Fibroblast of mammary gland (primary cell): ENCODE measurements around the gene CALY.
A peak's percentile ranks its signal among the peaks of the same experiment; 100 is the strongest.

Experiments
- DNase-seq: peaks from one replicate; pipeline ENCODE4 v3.0.0-alpha.2; 2010; ENCODE audit warnings: low read depth
- H3K4me3 ChIP-seq: 2 replicates; pipeline ENCODE4 v1.5.1; 2011; ENCODE audit warnings: low read depth, mild to moderate bottlenecking, low read length, moderate library complexity; ENCODE audit not compliant: control insufficient read depth
- TF ChIP-seq, protein P1 (sequence below): conservative IDR thresholded peaks from 2 replicates; pipeline ENCODE4 v1.5.1; 2011; ENCODE audit warnings: low read depth, low read length, inconsistent platforms; ENCODE audit not compliant: control insufficient read depth, insufficient read depth

Gene CALY

DNA sequence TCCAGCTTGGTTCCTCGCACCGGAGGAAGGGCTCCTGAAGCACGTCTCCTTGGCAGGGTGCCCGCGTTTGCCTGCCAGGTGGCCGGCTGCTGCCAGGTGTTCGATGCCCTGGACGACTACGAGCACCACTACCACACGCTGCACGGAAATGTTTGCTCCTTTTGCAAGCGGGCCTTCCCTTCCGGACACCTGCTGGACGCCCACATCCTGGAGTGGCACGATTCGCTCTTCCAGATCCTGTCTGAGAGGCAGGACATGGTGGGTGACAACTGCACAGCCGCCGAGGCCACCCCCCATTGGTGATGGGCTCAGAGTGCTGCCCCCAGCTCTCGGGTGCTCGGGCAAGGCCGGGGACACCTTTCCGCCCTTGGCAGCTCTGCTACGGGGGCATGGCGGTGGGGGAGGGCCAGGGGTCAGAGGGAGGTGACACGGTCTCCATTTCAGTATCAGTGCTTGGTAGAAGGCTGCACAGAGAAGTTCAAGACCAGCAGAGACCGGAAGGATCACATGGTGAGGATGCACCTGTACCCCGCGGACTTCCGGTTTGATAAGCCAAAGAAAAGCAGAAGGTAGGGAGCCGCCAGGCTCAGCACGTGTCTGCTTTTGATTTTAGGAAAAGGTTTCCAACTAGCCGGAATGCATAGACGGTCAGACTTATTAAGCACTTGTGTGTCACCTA is 26.8 kb downstream of the CALY start:
- no peak overlapping the region for H3K4me3 ChIP-seq

DNA sequence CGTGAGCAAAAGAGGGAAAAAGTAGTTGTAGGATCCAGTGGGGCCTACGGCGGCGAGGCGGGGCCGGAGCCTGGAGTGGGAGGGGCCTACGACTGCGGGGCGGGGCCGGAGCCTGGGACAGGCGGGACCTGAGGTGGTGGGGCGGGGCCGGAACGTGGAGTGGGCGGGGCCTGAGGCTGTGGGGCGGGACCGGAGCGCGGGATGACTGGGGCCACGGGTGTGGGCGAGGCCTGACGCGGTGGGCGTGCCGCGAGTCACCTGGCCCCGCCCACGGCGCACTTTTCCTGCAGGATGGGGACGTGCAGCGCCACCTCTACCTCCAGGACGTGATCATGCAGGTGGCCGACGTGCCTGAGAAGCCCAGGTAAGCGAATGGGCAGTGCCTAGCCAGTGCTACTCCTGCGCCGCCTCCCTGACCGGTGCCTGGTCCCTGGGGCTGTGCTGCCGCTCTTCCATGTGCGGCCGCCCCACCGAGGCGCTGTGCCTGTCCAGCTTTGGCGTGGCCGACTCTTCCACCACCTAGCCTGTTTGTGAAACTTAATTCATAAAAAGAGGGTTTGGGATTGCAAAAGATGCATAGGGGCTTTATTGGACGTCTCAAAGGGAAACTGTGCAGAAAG is 27.5 kb downstream of the CALY start:
- TF ChIP-seq, protein P1, sequence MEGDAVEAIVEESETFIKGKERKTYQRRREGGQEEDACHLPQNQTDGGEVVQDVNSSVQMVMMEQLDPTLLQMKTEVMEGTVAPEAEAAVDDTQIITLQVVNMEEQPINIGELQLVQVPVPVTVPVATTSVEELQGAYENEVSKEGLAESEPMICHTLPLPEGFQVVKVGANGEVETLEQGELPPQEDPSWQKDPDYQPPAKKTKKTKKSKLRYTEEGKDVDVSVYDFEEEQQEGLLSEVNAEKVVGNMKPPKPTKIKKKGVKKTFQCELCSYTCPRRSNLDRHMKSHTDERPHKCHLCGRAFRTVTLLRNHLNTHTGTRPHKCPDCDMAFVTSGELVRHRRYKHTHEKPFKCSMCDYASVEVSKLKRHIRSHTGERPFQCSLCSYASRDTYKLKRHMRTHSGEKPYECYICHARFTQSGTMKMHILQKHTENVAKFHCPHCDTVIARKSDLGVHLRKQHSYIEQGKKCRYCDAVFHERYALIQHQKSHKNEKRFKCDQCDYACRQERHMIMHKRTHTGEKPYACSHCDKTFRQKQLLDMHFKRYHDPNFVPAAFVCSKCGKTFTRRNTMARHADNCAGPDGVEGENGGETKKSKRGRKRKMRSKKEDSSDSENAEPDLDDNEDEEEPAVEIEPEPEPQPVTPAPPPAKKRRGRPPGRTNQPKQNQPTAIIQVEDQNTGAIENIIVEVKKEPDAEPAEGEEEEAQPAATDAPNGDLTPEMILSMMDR = no peak
- DNase-seq = peak; percentile 85
- H3K4me3 ChIP-seq = peak overlapping the region; percentile 85

More for the DNA sequence above, 26.8 kb downstream of the CALY start:
- TF ChIP-seq, protein P1 = no peak
- no peak for DNase-seq

DNA sequence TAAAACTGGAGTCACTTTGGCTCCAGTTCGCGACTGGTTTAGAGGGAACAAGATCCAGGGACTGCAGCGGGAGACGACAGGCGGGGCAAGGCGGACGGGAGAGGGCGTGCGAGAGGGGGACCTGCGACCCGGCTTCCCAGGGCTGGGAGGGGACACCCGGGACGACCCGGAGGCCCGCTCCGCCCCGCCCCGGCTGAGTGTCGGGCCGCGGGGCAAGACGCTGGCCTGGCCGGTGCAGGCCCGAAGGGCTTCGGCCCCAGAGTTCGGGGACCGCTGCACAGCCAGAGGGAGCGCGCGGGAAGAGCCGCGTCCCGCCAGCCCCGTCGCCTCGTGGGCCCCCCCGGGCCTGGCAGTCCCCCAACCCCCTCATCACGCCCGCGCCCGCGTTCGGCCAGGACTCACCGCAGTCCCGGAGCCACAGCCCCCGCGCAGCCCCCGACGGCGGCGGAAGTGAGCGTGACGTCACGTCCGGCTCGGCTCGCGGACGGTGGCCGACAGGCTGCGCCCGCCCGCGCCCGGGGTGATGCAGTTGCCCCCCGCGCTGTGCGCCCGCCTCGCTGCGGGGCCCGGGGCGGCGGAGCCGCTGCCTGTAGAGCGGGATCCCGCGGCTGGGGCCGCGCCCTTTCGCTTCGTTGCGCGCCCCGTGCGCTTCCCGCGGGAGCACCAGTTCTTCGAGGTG is 28.1 kb downstream of the CALY start, which contains the start of the genes TUBGCP2 and ZNF511:
Gene TUBGCP2 (minus strand): TSS at position 452 of the 679 bp plus-strand sequence. CDS start 5,931 bp downstream, outside the sequence.
Gene ZNF511 (plus strand): TSS at position 494 of the 679 bp plus-strand sequence. CDS start 30 bp downstream, at position 524.
- DNase-seq = peak; percentile 76
- TF ChIP-seq, protein P1 = no peak
- peak within 1 kb of the TSS; percentile 85 for H3K4me3 ChIP-seq

DNA sequence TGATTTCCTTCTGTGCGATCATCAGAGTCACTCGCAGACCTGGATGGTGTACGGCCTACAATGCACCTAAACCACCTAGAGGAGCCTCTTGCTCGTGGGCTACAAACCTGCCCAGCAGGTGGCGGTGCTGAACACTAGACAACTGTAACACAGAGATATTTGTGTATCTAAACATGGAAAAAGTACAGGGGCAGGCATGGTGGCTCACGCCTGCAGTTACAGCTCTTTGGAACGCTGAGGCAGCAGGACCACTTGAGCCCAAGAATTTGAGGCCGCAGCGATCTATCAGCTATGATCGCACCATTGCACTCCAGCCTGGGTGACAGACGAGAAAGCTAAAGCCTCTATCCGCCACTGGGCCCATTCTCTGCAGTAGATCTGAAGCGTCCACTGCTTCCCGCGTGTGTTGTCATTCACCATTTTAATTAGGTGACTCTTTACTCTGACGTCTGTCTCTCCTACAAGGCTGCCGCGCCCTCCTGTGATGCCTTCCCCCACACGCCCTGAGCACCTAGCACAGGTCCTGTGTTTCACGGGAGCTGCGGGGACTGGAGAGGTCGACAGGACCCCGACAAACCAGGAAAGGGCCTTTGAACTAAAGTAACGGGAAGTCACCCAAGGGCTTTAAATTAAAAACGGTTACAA is 28.8 kb downstream of the CALY start:
- TF ChIP-seq, protein P1 = peak; percentile 71
- H3K4me3 ChIP-seq = peak overlapping the region; percentile 85
- DNase-seq = peak; percentile 58

DNA sequence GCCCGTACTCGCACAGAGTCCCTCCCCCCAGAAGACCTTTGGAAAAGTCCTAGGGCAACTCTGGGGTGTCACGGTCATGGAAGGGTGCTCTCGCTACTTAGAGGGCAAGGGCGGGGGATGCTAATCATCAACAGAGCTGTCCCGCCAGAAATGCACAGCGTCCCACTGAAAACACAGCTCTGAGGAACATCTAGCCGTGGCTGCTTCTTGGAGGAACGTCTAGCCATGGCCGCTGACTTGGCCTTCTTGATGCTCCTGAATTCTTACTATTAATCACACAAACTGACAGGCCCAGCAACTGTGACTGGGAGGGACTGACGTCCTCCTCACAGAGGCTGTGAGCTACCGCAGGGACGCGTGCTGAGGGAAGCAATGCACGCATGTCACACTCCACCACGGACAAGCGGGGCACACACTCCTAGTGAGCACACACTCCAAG is 29.7 kb downstream of the CALY start:
- TF ChIP-seq, protein P1 = no peak
- no peak overlapping the region for H3K4me3 ChIP-seq
- no peak for DNase-seq

DNA sequence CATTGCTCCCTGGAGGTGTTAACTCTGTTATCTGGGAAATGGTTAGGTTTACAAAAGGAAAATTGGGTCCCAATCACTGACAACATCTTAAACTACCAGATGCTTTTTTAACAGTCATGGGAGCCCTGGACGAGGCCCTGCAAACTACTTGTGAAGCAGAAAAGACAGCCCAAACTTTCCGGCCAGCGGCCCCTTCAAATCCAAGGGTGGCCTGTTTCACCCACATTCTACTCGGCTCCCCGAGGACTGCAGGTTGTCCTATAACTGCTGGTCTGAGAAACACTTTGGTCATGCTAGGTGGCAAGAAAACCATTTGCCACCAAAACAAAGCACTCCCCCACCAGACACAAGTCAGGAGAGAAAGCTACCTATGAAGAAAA is 30.6 kb downstream of the CALY start:
- TF ChIP-seq, protein P1 = no peak
- DNase-seq = no peak
- no peak overlapping the region for H3K4me3 ChIP-seq
